HepG2 (cell line): Measurements from ENCODE around the gene DQX1. TPM values are rescaled to one million over a fixed set of nuclear protein-coding genes. Genes with fewer than 3 reads are reported as not detected.

Source experiments
- ETV5 ChIP-seq: IDR thresholded peaks from 2 replicates; pipeline ENCODE4 v1.6.1; 2018; ENCODE audit warnings: missing biosample characterization, missing genetic modification reagents, inconsistent platforms, borderline replicate concordance
- FUBP1 ChIP-seq: sonication (generic); formaldehyde crosslinking; IDR thresholded peaks from 2 replicates; pipeline ENCODE4 v1.5.1; 2020; ENCODE audit warnings: missing genetic modification reagents, mild to moderate bottlenecking, borderline replicate concordance
- GABPB1 ChIP-seq: IDR thresholded peaks from 2 replicates; pipeline ENCODE4 v1.6.1; 2016; ENCODE audit warnings: mild to moderate bottlenecking, missing genetic modification reagents, moderate library complexity, missing compliant biosample characterization
- MEIS2 ChIP-seq: sonication (generic); formaldehyde crosslinking; IDR thresholded peaks from 2 replicates; pipeline ENCODE4 v1.9.0; 2021; ENCODE audit warnings: mild to moderate bottlenecking, missing genetic modification reagents
- NFYC ChIP-seq: IDR thresholded peaks from 2 replicates; pipeline ENCODE4 v1.6.1; 2016; ENCODE audit warnings: missing genetic modification reagents, missing compliant biosample characterization
- SMYD3 ChIP-seq: sonication (generic); formaldehyde crosslinking; IDR thresholded peaks from 2 replicates; pipeline ENCODE4 v1.8.1; 2023; ENCODE audit warnings: mild to moderate bottlenecking, missing genetic modification reagents
- STAG1 ChIP-seq: sonication (generic); formaldehyde crosslinking; IDR thresholded peaks from 2 replicates; pipeline ENCODE4 v1.4.0; 2020; ENCODE audit warnings: missing genetic modification reagents
- ZBTB46 ChIP-seq: sonication (generic); formaldehyde crosslinking; IDR thresholded peaks from 2 replicates; pipeline ENCODE4 v1.4.0; 2020; ENCODE audit warnings: mild to moderate bottlenecking, missing genetic modification reagents, borderline replicate concordance
- ZFP36L1 ChIP-seq: sonication (generic); formaldehyde crosslinking; IDR thresholded peaks from 2 replicates; pipeline ENCODE4 v1.8.0; 2022; ENCODE audit warnings: mild to moderate bottlenecking, missing genetic modification reagents, moderate library complexity
- ZNF256 ChIP-seq: sonication (generic); formaldehyde crosslinking; conservative IDR thresholded peaks from 2 replicates; pipeline ENCODE4 v1.4.0; 2020; ENCODE audit warnings: missing genetic modification reagents
- ZNF333 ChIP-seq: sonication (generic); formaldehyde crosslinking; IDR thresholded peaks from 2 replicates; pipeline ENCODE4 v1.4.0; 2020; ENCODE audit warnings: mild to moderate bottlenecking, missing genetic modification reagents, borderline replicate concordance
- ZNF350 ChIP-seq: sonication (generic); formaldehyde crosslinking; IDR thresholded peaks from 2 replicates; pipeline ENCODE4 v1.4.0; 2020; ENCODE audit warnings: mild to moderate bottlenecking, low read depth, missing genetic modification reagents, borderline replicate concordance
- ZNF570 ChIP-seq: sonication (generic); formaldehyde crosslinking; IDR thresholded peaks from 2 replicates; pipeline ENCODE4 v1.4.0; 2020; ENCODE audit warnings: mild to moderate bottlenecking, missing genetic modification reagents, borderline replicate concordance
- ZNF781 ChIP-seq: sonication (generic); formaldehyde crosslinking; IDR thresholded peaks from 2 replicates; pipeline ENCODE4 v1.5.1; 2020; ENCODE audit warnings: borderline replicate concordance, mild to moderate bottlenecking, missing genetic modification reagents; ENCODE audit errors: not compliant biosample characterization
- polyA plus RNA-seq, 8 experiments: library from polyadenylated mRNA; depleted of rRNA in 3 of 8; stranded (reverse) in 7 of 8; unstranded in 1 of 8; fragments of >200 nt; fragmentation: Illumina TruSeq in 4 of 8; extraction: Trizol in 4 of 8; gene quantifications; 2 replicates each; pipeline versions ENCODE4 v1.2.1 to v1.2.3, GENCODE V29; 2011 to 2016; ENCODE audit warnings: low read depth in 4 of 8, missing spikeins in 1 of 8, mixed read lengths in 1 of 8; ENCODE audit not compliant: insufficient read depth in 1 of 8
- total RNA-seq, 5 experiments: library from RNA; depleted of rRNA; stranded (reverse); fragments of >200 nt; fragmentation: Illumina TruSeq; extraction: Trizol; gene quantifications; 2 replicates each; pipeline ENCODE4 v1.2.3, GENCODE V29; 2016; ENCODE audit warnings: low read depth in 1 of 5
- TF ChIP-seq, protein P1 (sequence below): IDR thresholded peaks from 2 replicates; pipeline ENCODE4 v1.6.1; 2016; ENCODE audit warnings: low read depth
- TF ChIP-seq, protein P2 (sequence below): IDR thresholded peaks from 2 replicates; pipeline ENCODE4 v1.6.1; 2016; ENCODE audit warnings: missing biosample characterization, missing genetic modification reagents, low read depth
- TF ChIP-seq, protein P3 (sequence below): sonication (generic); formaldehyde crosslinking; IDR thresholded peaks from 2 replicates; pipeline ENCODE4 v1.5.0; 2020; ENCODE audit warnings: missing genetic modification reagents, mild to moderate bottlenecking, borderline replicate concordance
- TF ChIP-seq, protein P4 (sequence below): sonication (generic); formaldehyde crosslinking; IDR thresholded peaks from 2 replicates; pipeline ENCODE4 v1.4.0; 2020; ENCODE audit warnings: missing genetic modification reagents
- TF ChIP-seq, protein P5 (sequence below): IDR thresholded peaks from 2 replicates; pipeline ENCODE4 v1.6.1; 2016

Gene DQX1
- total and polyA plus RNA-seq, 2 of the 13 experiments (the other 11 are each of a cell fraction or from before 2014, with no cell fraction given) = 27.6 to 89.8 TPM

DNA sequence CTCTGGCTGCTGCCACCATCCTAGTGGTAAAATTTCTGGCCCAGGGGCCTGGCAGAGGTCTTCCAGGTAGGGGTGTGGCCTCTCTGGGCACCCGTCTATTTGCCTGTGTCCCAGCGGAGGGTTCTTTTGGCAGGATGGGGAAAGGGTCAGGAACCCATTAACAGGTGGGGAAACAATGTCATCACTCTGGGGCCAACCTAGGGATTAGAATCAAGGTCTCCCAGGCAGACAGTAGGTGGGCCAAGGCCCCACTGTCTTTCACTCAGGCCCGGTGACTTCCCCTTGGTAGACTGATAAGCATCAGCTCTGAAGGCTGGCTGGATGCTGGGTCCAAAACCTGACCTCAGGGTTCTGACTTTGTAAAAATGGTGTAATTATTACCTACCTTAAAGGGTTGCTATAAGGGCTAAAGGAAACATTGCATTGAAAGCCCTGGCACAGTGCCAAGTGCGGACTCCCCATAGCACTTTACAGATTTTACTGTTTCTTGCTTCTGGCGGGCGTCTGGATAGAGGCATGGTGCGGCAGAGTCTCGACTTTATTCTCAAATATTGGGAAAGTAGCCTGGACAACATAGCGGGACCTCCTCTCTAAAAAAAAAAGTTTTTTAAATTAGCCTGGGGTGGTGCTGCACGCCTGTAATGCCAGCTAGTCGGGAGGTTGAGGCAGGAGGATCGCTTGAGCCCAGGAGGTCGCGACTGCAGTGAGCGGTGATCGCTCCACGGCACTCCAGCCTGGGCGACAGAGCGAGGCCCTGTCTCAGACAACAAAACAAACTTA, 28.8 kb downstream of the DQX1 start (continued):
- TF ChIP-seq FUBP1 (CRISPR knock-in tag) = no peak
- no peak; the same call in 1 of the 2 replicates for TF ChIP-seq ZNF333
- peak; percentile 72; the same call in 1 of the 2 replicates for TF ChIP-seq ZFP36L1 (CRISPR knock-in tag)
- peak; percentile 11; the same call in 1 of the 2 replicates for TF ChIP-seq MEIS2 (CRISPR knock-in tag)
- TF ChIP-seq, protein P1, sequence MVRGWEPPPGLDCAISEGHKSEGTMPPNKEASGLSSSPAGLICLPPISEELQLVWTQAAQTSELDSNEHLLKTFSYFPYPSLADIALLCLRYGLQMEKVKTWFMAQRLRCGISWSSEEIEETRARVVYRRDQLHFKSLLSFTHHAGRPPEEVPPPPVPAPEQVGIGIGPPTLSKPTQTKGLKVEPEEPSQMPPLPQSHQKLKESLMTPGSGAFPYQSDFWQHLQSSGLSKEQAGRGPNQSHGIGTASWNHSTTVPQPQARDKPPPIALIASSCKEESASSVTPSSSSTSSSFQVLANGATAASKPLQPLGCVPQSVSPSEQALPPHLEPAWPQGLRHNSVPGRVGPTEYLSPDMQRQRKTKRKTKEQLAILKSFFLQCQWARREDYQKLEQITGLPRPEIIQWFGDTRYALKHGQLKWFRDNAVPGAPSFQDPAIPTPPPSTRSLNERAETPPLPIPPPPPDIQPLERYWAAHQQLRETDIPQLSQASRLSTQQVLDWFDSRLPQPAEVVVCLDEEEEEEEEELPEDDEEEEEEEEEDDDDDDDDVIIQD = no peak
- TF ChIP-seq, protein P2, sequence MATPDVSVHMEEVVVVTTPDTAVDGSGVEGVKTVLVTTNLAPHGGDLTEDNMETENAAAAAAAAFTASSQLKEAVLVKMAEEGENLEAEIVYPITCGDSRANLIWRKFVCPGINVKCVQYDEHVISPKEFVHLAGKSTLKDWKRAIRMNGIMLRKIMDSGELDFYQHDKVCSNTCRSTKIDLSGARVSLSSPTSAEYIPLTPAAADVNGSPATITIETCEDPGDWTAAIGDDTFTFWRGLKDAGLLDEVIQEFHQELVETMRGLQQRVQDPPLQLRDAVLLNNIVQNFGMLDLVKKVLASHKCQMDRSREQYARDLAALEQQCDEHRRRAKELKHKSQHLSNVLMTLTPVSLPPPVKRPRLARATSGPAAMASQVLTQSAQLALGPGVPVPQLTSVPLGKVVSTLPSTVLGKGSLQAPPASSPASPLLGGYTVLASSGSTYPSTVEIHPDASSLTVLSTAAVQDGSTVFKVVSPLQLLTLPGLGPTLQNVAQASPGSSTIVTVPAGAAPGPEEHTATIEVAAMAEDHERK (CRISPR knock-in tag) = no peak
- TF ChIP-seq NFYC = no peak
- no peak for TF ChIP-seq ZNF256 (CRISPR knock-in tag)
- TF ChIP-seq GABPB1 (CRISPR knock-in tag) = no peak
- TF ChIP-seq ZNF781 (CRISPR knock-in tag) = peak; percentile 16
- TF ChIP-seq ZNF350 (CRISPR knock-in tag) = no peak
- TF ChIP-seq ZNF570 (CRISPR knock-in tag) = 0 out of 2 replicates have a peak, but pooled peaks have one; percentile 30
- TF ChIP-seq STAG1 (CRISPR knock-in tag) = no peak
- no peak for TF ChIP-seq SMYD3 (CRISPR knock-in tag)
- TF ChIP-seq, protein P3, sequence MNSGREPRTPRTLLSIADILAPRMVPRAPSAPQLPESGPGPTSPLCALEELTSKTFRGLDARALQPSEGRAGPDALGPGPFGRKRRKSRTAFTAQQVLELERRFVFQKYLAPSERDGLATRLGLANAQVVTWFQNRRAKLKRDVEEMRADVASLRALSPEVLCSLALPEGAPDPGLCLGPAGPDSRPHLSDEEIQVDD = no peak
- 0 out of 2 replicates have a peak, but pooled peaks have one; percentile 60 for TF ChIP-seq ZBTB46 (CRISPR knock-in tag)
- TF ChIP-seq, protein P4, sequence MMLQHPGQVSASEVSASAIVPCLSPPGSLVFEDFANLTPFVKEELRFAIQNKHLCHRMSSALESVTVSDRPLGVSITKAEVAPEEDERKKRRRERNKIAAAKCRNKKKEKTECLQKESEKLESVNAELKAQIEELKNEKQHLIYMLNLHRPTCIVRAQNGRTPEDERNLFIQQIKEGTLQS (CRISPR knock-in tag) = no peak; the same call in 1 of the 2 replicates
- TF ChIP-seq, protein P5, sequence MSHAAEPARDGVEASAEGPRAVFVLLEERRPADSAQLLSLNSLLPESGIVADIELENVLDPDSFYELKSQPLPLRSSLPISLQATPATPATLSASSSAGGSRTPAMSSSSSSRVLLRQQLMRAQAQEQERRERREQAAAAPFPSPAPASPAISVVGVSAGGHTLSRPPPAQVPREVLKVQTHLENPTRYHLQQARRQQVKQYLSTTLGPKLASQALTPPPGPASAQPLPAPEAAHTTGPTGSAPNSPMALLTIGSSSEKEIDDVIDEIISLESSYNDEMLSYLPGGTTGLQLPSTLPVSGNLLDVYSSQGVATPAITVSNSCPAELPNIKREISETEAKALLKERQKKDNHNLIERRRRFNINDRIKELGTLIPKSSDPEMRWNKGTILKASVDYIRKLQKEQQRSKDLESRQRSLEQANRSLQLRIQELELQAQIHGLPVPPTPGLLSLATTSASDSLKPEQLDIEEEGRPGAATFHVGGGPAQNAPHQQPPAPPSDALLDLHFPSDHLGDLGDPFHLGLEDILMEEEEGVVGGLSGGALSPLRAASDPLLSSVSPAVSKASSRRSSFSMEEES = 0 out of 2 replicates have a peak, but pooled peaks have one; percentile 21
- TF ChIP-seq ETV5 = peak; percentile 53; the same call in 1 of the 2 replicates
